ENCODE data around the gene LLGL2. TPM values are rescaled to one million over a fixed set of nuclear protein-coding genes. Genes with fewer than 3 reads are reported as not detected.
"Not testable (repeated sequence)": the region's sequence is repeated elsewhere in the genome, so short reads cannot be mapped to it uniquely, and the experiment has no call there.

LLGL2 gene
- polyA plus RNA-seq, 1 donor: 13.5 TPM

DNA sequence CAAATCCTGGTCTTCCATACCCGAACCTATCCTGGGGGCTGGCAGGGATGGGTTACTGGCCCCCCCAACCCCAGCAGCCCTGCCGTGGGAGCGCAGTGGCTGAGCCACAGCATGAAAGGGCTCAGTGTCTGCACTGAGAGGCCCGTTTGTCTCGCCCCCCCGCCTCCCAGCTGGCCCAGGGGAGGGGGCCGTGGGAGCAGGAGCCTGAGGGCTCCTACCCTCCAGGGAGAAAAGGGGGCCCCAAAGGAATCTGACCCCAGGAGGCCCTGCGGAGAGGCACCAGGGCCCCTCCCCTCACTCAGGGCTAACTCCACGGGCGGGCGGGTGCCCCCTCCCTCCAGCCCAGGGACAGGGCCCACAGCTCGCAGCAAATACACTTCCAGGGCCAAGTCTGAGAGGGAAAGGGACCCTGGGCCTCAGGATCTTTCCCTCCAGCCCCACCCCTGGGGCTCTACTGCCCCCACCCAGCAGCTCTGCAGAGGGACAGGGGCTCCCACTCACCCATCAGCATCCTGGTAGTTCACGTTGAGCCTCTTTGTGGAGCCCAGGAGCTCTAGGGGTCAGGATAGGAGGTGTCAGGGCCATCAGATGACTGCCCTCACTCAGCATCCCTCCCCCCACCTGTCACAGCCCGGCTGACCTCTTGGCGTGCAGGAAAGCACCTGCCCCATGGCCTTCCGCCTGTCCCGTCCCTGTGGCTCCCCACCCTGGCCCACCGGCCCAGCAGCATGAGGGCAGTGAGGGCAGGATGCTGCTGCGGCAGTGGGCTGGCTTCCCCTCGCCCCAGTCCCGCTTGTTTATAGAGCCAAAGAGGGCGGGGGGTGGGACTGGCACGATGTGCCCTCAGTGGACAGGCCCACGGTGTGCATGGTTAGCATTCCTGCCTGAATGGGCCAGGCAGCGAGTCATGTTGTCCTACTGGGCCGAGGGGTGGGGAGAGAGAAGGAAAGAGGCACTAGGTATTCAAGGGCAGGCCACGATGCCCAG is 17.5 kb upstream of the LLGL2 start:
- no peak for DNase-seq

DNA sequence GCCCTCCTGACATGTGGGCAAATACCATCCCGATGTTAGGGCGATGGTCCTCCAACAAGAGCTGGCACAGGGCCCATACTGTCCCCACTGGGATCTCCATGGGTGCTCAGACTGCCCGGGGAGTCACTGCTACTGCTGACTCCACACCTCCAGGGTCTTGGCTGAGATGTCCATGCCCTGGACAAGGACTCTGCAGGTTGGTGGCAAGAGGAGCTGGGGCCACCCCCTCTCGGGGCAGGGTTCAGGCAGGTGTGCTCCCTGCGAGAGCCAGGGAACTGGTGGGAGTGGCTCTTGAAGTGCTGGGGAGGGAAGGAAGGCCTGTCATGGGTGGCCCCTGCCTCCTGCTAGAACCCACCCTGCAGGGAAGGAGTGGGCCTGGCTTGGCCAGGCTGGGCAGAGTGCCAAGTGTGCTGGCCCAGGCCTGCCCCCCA is 16.6 kb upstream of the LLGL2 start:
- no peak for DNase-seq

DNA sequence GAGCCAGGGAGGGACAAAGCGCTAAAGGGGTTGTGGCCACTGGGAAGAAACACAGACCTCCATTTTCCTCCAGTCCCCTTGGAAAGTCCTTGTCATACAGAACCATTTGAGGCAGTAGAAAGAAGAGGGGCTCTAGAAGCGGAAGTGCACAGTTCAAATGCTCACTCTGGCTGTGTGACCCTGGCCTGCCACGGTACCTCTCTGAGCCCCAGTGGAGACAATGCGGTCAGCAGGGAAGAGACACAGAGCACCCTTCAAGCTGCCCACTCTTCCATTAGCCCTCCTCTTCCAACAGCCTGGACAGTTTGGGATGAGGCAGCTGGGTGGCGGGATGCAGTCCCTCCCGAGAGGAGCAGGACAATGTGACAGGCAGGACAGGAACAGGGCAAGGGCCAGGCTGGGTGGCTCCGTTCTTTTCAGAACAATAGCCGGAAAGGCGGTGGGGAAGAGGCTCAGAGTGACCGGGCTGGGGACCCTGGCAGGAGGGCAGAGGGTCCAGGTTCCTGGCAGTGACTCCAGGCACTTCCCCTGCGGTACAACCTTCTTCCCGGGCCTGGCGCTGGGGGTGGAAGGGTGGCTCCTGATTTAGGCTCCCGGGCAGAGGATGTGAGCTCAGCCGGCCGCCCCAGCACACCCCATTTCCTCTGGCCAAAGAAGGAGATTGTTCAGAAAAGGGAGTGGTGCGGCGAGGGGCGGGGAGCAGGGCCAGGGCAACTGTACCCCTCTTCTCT is 15.8 kb upstream of the LLGL2 start:
- DNase-seq: no peak

DNA sequence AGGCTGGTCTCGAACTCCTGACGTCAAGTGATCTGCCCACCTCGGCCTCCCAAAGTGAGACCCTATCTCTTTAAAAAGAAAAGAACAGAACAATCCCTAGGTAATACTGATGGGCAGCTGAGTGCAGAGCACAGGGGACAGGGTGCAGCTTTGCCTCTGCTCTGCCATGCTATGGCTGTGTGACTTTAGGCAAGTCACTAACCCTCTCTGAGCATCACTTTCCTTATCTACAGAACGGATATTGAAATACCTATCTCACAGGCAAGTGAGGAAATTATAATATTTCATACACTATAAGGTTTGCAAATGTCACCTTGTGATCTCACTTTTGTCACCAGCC is 14.3 kb upstream of the LLGL2 start:
- DNase-seq: no peak

DNA sequence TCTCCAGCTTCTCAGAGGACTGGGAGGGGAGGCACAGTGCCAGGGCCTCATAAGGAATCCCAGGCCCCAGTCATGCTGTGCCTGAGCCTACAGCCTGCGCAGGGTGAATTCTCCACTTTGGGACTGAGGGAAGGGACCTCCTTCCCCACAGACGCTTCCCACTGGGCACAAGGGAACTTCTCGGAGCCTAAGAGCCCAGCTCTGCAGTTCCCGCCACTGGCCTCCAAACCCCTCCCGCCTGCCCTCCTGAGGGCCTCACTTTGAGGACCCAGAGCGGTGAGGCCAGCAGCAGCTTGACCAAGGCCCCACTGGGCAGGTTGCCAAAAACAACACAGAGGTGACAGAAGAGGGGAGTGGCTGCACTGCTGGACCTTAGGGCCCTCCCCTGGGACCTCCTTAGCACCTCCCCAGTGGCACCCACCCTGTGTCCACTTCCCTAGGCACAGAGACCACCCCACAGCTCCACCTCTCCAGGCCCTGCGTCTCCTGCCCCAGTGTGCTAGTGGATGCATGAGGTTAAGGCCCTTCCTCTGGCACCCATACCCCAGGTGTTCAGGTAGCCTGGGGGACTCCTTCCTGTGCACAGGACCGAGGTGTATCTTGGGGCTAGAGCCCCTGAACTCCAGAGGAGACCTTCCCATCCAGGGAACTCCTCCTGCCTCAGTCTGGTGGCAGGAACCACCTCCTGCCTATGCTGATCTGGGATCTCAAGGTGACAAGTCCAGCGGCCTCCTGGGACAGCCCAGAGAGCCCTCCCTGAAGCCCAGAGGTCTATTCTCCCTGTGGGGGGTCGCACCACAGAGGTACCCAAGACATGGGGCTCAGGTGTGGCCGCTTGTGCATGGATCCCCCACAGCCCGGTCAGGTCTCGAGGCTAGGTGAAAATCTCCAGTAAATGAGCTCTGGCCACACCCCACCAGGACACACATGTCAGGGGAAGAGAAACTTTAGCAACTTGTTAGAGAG is 13.6 kb upstream of the LLGL2 start:
- DNase-seq: no peak

DNA sequence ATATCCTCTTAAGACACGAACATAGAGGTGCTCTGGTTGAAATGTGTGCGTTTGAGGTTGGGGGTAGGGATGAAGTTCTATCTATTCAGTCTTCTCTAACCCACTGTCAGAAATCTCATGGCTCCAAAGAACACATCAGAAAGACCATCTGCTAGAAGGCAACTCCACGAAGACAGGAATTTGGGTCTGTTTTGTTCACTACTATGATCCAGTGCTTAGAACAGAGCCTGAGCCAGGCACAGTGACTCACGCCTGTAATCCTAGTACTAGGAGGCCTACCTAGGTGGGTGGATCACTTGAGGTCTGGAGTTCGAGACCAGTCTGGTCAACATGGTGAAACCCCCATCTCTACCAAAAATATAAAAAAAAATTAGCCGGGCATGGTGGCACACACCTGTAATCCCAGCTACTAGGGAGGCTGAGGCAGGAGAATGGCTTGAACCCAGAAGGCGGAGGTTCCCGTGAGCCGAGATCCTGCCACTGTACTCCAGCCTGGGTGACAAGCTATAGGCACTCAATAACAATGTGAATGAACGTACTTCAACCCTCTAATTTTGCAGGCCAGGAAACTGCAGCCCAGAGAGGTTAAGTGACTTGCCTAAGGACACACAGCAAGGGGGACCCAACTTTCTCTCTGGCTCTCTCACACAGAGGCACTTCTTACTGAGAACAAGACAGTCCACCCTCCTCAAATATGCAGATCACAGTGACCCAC is 12.4 kb upstream of the LLGL2 start:
- DNase-seq: no peak

GRCh38 chr17:75513641-75514000 is 11.9 kb upstream of the LLGL2 start:
- DNase-seq: no peak

- no peak for DNase-seq
Observed at GRCh38 chr17:75514299-75514918, 11.1 kb upstream of the LLGL2 start.

DNA sequence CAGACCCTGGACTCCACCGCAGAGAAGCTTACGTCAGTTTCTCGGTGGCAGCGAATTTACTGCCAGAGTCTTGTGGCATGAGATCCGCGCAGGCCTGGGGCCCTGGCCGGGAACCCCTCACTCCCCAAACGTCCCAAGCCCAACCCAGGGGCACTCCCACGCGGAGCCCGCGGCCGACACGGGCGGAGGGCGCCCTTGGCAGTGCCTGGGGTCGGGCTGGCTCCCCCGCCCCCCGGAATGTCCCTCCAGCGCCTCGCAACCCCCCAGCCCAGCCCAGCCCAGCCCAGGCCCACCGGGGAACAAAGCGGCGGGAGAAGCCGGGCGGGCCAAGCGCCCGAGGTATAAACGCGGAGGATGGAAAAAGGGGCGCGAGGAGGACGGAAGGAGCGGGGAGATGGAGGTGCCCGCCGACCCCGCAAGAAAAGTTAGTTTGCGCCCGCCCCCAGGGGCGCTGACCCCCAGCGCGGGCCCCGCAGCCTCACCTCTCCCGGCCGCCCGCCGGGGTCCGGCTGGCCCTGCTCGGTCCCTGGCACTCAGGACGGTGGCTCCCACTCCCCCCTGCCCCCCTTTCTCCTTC is 10.5 kb upstream of the LLGL2 start:
- DNase-seq: no peak

DNA sequence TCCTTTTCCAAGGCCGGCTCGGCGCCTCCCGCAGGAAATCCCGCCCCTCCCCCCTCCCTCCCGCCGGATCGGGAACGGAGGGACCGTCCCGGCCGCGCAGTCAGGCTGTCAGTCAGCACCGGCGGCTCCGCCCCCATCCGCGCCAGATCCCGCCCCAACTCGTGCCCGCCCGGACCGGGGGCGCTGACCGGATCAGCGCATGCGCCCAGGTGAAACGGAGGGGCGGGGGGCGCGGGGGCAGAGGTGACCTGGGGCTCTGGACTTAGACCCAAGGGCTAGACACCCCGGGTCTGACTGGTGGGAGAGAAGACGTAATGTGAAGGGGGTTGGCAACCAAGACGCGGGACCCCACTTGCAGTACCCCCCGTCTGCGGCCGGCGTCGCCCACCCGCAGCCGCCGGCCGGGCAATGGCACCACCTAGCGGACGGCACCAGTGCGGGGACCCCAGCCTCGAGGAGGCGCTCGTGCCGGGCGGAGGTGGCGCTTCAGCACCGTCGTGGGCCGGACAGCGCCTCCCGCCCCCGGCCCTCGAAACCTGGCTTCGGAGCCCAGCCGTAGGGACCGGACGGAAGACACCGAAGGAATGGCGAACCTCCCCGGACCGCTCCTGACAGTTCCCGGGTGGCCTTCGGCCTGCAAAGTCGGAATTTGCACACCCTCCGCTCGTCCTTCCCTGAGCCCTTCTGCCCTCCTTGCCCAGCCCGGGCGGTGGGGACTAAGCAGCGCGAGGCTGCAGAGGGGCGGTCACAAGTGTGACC is 9.8 kb upstream of the LLGL2 start, which contains the start of gene CASKIN2:
CASKIN2 (minus strand) TSS at position 42 of the 759 bp plus-strand sequence. CDS start 1,733 bp downstream, outside the sequence.
- DNase-seq: peak; percentile 94

DNA sequence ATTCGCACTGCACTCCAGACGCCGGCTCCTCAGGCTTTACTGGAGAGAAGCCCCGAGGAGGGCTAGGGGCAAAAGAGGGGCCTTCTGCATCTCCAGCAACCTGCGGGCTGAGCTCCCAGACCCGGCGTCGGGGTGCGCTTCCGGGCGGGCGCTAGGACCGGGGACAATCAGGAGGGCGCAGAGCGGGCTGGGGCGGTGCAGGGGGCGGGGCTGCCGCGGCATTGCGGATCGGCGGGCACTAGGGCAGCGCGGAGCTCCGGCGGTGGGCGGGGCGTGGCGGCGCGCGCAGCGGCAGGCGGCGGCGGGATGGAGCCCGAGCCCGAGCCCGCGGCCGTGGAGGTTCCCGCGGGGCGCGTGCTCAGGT is 9.3 kb upstream of the LLGL2 start, which contains the start of gene TSEN54:
TSEN54 (plus strand) TSS at position 274 of the 364 bp plus-strand sequence; CDS start at position 307, 33 bp downstream.
- DNase-seq: peak; percentile 94

- no peak for DNase-seq
Observed at GRCh38 chr17:75516619-75517296, 8.7 kb upstream of the LLGL2 start.

- DNase-seq: no peak
Observed at GRCh38 chr17:75517297-75517865, 8.1 kb upstream of the LLGL2 start.

DNA sequence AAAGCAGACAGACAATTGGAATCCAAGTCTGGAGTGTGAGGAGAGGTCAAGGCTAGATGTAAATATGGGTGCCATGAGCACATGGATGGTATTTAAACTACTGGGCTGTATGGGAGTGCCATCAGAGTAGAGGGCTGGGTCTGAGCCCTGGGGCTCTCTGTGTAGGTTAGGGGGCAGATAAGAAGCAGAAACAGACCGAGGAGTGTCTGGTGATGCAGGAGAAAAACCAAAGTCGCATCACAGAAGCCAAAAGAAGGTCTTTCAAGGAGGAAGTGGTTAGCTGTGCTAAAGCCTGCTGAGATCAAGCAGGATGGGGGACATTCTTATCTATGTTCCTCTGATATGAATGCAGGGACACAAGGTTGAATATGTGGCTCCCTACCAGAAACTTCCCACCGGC is 7.3 kb upstream of the LLGL2 start:
- no peak for DNase-seq

DNA sequence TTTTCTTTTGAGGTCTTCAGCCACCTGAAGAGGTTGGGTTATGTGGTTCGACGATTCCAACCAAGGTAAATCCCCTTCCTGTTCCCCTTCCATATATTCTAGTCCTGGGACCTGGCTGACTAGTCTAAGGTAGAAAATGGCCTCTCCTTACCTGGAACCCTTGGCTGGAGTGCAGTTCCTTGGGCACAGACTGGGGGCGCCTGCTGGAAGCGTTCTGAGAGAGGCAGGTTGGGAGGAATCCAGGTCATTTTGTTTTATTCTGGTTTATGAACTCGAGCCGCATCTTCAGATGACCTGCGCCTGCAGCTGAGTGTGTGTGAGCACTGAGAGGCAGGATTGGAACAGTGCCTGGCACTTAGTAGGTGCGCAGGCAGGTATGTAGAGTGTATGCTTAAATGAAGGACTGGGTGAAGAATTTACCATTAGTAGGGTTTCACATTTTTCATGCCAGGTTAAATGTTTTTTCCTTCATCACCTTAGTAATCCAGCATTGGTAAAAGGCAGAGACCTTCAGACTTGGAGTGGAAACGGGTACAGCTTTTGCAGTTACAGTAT is 6.4 kb upstream of the LLGL2 start:
- DNase-seq: no peak

GRCh38 chr17:75520413-75520812 is 5.1 kb upstream of the LLGL2 start:
- DNase-seq: not testable (repeated sequence)

DNA sequence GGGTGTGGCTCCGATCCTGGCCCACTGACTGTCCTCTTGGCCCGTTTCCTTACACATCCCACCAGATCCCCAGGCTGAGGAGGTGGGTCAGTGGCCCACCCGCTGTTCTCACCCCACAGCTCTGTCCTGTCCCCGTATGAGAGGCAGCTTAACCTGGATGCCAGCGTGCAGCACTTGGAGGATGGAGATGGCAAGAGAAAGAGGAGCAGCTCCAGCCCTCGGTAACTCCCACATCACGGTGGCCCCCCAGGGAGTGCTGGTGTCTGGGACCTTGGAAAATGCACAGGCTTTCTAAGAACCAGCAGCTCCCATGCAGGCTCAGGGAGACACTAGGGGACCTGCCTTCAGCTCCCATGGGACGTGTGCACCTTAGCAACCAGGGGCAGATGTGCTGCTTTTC is 4.2 kb upstream of the LLGL2 start:
- DNase-seq: no peak

DNA sequence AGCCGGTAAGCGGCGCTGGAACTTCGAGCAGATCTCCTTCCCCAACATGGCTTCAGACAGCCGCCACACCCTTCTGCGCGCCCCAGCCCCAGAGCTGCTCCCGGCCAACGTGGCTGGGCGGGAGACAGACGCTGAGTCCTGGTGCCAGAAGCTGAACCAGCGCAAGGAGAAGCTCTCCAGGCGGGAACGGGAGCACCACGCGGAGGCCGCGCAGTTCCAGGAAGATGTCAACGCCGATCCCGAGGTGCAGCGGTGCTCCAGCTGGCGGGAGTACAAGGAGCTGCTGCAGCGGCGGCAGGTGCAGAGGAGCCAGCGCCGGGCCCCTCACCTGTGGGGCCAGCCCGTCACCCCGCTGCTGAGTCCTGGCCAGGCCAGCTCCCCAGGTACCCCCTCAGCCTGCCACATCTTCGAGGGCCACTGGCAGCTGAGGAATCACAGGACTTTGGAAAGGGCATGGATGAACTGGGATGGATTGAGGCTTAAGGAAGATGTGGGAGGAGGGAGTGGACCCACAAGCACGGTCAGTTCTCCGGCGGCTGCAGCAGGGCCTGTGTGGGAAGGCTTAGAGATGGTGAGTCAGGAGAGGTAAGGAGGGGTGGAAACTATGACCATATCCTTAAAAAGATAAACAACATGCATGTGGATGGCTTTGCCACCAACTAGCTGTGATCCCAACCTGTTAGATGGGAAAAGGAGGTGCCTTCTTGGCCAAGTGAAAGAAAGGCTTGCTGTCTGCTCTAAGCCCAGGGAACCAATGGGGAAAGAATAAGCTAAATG is 3.4 kb upstream of the LLGL2 start:
- no peak for DNase-seq

Measured in hindlimb muscle (tissue), 1 donor.